WTC11 (cell line): ENCODE data around the gene KLHL8. TPM values are rescaled to one million over a fixed set of nuclear protein-coding genes. Genes with fewer than 3 reads are reported as not detected.

Experiments
- ATAC-seq: fragments of 200-7000 bp; cut with Tn5 transposase; 2 replicates; pipeline ENCODE4 v1.10.0; 2021; ENCODE audit warnings: mild to moderate bottlenecking, moderate library complexity
- CTCF ChIA-PET: fragments of 300-600 bp; sonication (Branson Sonifier 250); formaldehyde crosslinking; loops from one replicate; lab custom pipeline; 2021; ENCODE audit warnings: antibody characterized with exemption; lab: Charles Lee
- POLR2A ChIA-PET: fragments of 350-600 bp; sonication (Branson Sonifier 250); formaldehyde crosslinking; loops from one replicate; lab custom pipeline; 2021; ENCODE audit warnings: antibody characterized with exemption; lab: Charles Lee
- DNase-seq: peaks from one replicate; pipeline ENCODE4 v3.0.0; 2021; ENCODE audit warnings: low spot score
- H3K27ac Mint-ChIP-seq: 2 replicates; pipeline ENCODE4 v1.8.0; 2021; ENCODE audit warnings: mixed read lengths
- H3K27me3 Mint-ChIP-seq: 2 replicates; pipeline ENCODE4 v1.8.0; 2021; ENCODE audit warnings: low read depth, mild to moderate bottlenecking, moderate library complexity, mixed read lengths
- H3K36me3 Mint-ChIP-seq: 2 replicates; pipeline ENCODE4 v1.8.0; 2021; ENCODE audit warnings: mixed read lengths
- H3K4me1 Mint-ChIP-seq: 2 replicates; pipeline ENCODE4 v1.8.0; 2022; ENCODE audit warnings: mixed read lengths
- H3K4me3 Mint-ChIP-seq: 2 replicates; pipeline ENCODE4 v1.8.0; 2021; ENCODE audit warnings: mild to moderate bottlenecking, moderate library complexity, mixed read lengths
- H3K9me3 Mint-ChIP-seq: 2 replicates; pipeline ENCODE4 v1.8.0; 2021; ENCODE audit warnings: mixed read lengths
- ESRRA ChIP-seq: sonication (generic); formaldehyde crosslinking; IDR thresholded peaks from 2 replicates; pipeline ENCODE4 v1.8.1; 2022; ENCODE audit warnings: mild to moderate bottlenecking, missing genetic modification reagents, borderline replicate concordance
- GRHL2 ChIP-seq: fragments of 250-450 bp; sonication (Bioruptor Pico); IDR thresholded peaks from 2 replicates; pipeline ENCODE4 v1.8.0; 2022; ENCODE audit warnings: mild to moderate bottlenecking, moderate library complexity; ENCODE audit not compliant: insufficient replicate concordance, severe bottlenecking
- NFYB ChIP-seq: sonication (generic); formaldehyde crosslinking; conservative IDR thresholded peaks from 2 replicates; pipeline ENCODE4 v1.8.0; 2022; ENCODE audit warnings: low read depth, missing genetic modification reagents
- NR3C1 ChIP-seq: sonication (generic); formaldehyde crosslinking; conservative IDR thresholded peaks from 2 replicates; pipeline ENCODE4 v1.8.1; 2023; ENCODE audit warnings: low read depth, mild to moderate bottlenecking, missing genetic modification reagents
- TCF7 ChIP-seq: sonication (generic); formaldehyde crosslinking; IDR thresholded peaks from 2 replicates; pipeline ENCODE4 v1.8.0; 2022; ENCODE audit warnings: mild to moderate bottlenecking, low read depth, missing genetic modification reagents, moderate library complexity
- ZNF219 ChIP-seq: sonication (generic); formaldehyde crosslinking; IDR thresholded peaks from 2 replicates; pipeline ENCODE4 v1.8.0; 2023; ENCODE audit warnings: missing genetic modification reagents, mild to moderate bottlenecking, borderline replicate concordance
- total RNA-seq: library from RNA; stranded (reverse); gene quantifications from 3 replicates; pipeline ENCODE4 v1.2.3, GENCODE V29; 2021
- TF ChIP-seq, protein P1 (sequence below): sonication (generic); formaldehyde crosslinking; IDR thresholded peaks from 2 replicates; pipeline ENCODE4 v1.8.1; 2023; ENCODE audit warnings: mild to moderate bottlenecking, moderate library complexity, missing genetic modification reagents
- TF ChIP-seq, protein P2 (sequence below): fragments of 250-450 bp; sonication (Bioruptor Pico); IDR thresholded peaks from 2 replicates; pipeline ENCODE4 v1.9.0; 2021; ENCODE audit warnings: mild to moderate bottlenecking
- TF ChIP-seq, protein P3 (sequence below): sonication (generic); formaldehyde crosslinking; IDR thresholded peaks from 2 replicates; pipeline ENCODE4 v1.8.0; 2023; ENCODE audit warnings: mild to moderate bottlenecking, missing genetic modification reagents
- TF ChIP-seq, protein P4 (sequence below): fragments of 250-450 bp; sonication (Bioruptor Pico); conservative IDR thresholded peaks from 2 replicates; pipeline ENCODE4 v1.9.0; 2021; ENCODE audit warnings: mild to moderate bottlenecking
- TF ChIP-seq, protein P5 (sequence below): sonication (generic); formaldehyde crosslinking; IDR thresholded peaks from 2 replicates; pipeline ENCODE4 v1.8.1; 2022; ENCODE audit warnings: mild to moderate bottlenecking, moderate library complexity, missing genetic modification reagents
- TF ChIP-seq, protein P6 (sequence below): sonication (generic); formaldehyde crosslinking; IDR thresholded peaks from 2 replicates; pipeline ENCODE4 v1.8.1; 2023; ENCODE audit warnings: mild to moderate bottlenecking, missing genetic modification reagents
- TF ChIP-seq, protein P7 (sequence below): sonication (generic); formaldehyde crosslinking; IDR thresholded peaks from 2 replicates; pipeline ENCODE4 v1.8.1; 2022; ENCODE audit warnings: missing genetic modification reagents, borderline replicate concordance
- TF ChIP-seq, protein P8 (sequence below): fragments of 250-450 bp; sonication (Bioruptor Pico); IDR thresholded peaks from 2 replicates; pipeline ENCODE4 v1.9.0; 2021; ENCODE audit warnings: mild to moderate bottlenecking

The KLHL8 gene
- total RNA-seq, 1 experiment from 2014 or later: 7.3 TPM

DNA sequence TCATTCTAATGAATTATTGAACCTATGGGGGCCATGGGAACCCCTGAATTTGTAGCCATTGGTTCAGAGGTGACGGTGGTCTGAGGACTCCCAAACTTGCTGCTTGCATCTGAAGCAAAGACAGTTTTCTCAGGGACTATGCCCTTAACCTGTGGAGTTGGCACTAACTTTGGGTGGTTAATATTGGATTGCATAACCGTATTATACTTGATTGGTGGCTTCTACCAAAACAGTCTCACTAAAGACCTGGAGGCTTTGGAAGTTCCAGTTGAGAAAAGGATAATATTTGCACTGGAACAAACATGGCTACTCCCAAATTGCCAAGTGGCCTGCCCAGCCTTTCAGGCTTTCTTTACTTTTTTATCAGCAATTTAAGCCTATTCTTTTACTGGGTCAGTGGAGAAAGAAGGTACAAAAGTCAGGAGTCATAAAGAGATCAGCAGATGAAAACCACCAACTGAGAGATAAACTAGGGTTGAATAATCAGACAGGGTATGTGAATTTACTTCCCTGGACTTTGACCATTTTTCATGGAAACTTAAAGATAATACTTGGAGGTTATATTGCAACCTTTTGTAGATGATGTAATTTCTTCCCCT lies 7.9 kb upstream of the KLHL8 start:
- Mint-ChIP-seq H3K4me3 (no peak overlapping the region), H3K4me1 (no peaks in the 10 kb centered on the region), H3K36me3 (no peaks in the 10 kb centered on the region), H3K9me3 (no peaks in the 10 kb centered on the region; the same call in 1 of the 2 replicates), H3K27ac (no peak overlapping the region), H3K27me3 (no peaks in the 10 kb centered on the region)
- CTCF ChIA-PET: no interaction called here
- ATAC-seq (no peak), DNase-seq (no peak)
- no peak for TF ChIP-seq ZNF219 (CRISPR knock-in tag)
- TF ChIP-seq, protein P1, sequence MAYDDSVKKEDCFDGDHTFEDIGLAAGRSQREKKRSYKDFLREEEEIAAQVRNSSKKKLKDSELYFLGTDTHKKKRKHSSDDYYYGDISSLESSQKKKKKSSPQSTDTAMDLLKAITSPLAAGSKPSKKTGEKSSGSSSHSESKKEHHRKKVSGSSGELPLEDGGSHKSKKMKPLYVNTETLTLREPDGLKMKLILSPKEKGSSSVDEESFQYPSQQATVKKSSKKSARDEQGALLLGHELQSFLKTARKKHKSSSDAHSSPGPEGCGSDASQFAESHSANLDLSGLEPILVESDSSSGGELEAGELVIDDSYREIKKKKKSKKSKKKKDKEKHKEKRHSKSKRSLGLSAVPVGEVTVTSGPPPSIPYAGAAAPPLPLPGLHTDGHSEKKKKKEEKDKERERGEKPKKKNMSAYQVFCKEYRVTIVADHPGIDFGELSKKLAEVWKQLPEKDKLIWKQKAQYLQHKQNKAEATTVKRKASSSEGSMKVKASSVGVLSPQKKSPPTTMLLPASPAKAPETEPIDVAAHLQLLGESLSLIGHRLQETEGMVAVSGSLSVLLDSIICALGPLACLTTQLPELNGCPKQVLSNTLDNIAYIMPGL (CRISPR knock-in tag): no peak
- no peak for TF ChIP-seq NFYB (CRISPR knock-in tag)
- TF ChIP-seq, protein P2, sequence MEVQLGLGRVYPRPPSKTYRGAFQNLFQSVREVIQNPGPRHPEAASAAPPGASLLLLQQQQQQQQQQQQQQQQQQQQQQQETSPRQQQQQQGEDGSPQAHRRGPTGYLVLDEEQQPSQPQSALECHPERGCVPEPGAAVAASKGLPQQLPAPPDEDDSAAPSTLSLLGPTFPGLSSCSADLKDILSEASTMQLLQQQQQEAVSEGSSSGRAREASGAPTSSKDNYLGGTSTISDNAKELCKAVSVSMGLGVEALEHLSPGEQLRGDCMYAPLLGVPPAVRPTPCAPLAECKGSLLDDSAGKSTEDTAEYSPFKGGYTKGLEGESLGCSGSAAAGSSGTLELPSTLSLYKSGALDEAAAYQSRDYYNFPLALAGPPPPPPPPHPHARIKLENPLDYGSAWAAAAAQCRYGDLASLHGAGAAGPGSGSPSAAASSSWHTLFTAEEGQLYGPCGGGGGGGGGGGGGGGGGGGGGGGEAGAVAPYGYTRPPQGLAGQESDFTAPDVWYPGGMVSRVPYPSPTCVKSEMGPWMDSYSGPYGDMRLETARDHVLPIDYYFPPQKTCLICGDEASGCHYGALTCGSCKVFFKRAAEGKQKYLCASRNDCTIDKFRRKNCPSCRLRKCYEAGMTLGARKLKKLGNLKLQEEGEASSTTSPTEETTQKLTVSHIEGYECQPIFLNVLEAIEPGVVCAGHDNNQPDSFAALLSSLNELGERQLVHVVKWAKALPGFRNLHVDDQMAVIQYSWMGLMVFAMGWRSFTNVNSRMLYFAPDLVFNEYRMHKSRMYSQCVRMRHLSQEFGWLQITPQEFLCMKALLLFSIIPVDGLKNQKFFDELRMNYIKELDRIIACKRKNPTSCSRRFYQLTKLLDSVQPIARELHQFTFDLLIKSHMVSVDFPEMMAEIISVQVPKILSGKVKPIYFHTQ (CRISPR knock-in tag): no peak
- TF ChIP-seq, protein P3, sequence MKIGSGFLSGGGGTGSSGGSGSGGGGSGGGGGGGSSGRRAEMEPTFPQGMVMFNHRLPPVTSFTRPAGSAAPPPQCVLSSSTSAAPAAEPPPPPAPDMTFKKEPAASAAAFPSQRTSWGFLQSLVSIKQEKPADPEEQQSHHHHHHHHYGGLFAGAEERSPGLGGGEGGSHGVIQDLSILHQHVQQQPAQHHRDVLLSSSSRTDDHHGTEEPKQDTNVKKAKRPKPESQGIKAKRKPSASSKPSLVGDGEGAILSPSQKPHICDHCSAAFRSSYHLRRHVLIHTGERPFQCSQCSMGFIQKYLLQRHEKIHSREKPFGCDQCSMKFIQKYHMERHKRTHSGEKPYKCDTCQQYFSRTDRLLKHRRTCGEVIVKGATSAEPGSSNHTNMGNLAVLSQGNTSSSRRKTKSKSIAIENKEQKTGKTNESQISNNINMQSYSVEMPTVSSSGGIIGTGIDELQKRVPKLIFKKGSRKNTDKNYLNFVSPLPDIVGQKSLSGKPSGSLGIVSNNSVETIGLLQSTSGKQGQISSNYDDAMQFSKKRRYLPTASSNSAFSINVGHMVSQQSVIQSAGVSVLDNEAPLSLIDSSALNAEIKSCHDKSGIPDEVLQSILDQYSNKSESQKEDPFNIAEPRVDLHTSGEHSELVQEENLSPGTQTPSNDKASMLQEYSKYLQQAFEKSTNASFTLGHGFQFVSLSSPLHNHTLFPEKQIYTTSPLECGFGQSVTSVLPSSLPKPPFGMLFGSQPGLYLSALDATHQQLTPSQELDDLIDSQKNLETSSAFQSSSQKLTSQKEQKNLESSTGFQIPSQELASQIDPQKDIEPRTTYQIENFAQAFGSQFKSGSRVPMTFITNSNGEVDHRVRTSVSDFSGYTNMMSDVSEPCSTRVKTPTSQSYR (CRISPR knock-in tag): no peak
- TF ChIP-seq, protein P4, sequence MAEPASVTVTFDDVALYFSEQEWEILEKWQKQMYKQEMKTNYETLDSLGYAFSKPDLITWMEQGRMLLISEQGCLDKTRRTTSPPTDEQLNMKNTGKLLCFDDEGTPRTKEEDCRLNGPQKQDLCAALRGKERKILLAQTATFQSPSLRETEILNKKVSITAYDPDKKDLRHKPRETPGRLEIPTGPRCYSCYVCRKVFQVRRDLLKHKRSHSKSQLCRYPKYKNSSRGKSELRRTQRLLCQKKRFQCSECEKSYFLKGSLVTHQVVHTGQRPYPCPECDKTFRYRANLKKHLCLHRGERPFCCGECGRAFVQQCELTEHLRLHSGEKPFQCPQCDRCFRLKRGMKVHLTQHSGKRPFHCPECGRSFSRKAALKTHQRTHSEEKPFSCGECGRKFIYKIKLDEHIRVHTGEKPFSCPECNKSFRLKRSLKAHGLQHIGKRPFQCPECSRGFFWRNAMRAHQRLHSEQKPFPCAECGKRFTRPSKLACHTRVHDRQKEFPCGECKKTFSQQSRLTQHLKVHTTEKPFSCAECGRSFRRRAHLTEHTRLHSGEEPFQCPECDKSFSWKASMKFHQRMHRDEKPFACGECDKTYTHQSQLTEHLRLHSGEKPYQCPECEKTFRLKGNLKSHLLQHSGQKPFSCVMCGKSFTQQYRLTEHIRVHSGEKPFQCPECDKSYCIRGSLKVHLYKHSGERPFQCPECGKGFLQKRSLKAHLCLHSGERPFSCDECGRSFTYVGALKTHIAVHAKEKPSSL (CRISPR knock-in tag): no peak
- TF ChIP-seq, protein P5, sequence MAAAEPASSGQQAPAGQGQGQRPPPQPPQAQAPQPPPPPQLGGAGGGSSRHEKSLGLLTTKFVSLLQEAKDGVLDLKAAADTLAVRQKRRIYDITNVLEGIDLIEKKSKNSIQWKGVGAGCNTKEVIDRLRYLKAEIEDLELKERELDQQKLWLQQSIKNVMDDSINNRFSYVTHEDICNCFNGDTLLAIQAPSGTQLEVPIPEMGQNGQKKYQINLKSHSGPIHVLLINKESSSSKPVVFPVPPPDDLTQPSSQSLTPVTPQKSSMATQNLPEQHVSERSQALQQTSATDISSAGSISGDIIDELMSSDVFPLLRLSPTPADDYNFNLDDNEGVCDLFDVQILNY: no peak
- TF ChIP-seq, protein P6, sequence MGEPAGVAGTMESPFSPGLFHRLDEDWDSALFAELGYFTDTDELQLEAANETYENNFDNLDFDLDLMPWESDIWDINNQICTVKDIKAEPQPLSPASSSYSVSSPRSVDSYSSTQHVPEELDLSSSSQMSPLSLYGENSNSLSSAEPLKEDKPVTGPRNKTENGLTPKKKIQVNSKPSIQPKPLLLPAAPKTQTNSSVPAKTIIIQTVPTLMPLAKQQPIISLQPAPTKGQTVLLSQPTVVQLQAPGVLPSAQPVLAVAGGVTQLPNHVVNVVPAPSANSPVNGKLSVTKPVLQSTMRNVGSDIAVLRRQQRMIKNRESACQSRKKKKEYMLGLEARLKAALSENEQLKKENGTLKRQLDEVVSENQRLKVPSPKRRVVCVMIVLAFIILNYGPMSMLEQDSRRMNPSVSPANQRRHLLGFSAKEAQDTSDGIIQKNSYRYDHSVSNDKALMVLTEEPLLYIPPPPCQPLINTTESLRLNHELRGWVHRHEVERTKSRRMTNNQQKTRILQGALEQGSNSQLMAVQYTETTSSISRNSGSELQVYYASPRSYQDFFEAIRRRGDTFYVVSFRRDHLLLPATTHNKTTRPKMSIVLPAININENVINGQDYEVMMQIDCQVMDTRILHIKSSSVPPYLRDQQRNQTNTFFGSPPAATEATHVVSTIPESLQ: no peak
- TF ChIP-seq, protein P7, sequence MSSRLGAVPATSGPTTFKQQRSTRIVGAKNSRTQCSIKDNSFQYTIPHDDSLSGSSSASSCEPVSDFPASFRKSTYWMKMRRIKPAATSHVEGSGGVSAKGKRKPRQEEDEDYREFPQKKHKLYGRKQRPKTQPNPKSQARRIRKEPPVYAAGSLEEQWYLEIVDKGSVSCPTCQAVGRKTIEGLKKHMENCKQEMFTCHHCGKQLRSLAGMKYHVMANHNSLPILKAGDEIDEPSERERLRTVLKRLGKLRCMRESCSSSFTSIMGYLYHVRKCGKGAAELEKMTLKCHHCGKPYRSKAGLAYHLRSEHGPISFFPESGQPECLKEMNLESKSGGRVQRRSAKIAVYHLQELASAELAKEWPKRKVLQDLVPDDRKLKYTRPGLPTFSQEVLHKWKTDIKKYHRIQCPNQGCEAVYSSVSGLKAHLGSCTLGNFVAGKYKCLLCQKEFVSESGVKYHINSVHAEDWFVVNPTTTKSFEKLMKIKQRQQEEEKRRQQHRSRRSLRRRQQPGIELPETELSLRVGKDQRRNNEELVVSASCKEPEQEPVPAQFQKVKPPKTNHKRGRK (CRISPR knock-in tag): no peak
- no peak for TF ChIP-seq NR3C1 (CRISPR knock-in tag)
- TF ChIP-seq, protein P8, sequence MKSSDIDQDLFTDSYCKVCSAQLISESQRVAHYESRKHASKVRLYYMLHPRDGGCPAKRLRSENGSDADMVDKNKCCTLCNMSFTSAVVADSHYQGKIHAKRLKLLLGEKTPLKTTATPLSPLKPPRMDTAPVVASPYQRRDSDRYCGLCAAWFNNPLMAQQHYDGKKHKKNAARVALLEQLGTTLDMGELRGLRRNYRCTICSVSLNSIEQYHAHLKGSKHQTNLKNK (CRISPR knock-in tag): no peak
- no peak for TF ChIP-seq GRHL2
- no peak for TF ChIP-seq ESRRA (CRISPR knock-in tag)
- TF ChIP-seq TCF7: no peak
- POLR2A ChIA-PET: no interaction called here
